22Rv1 (cell line): ENCODE data around the gene R3HCC1L.

Source experiments
- ZFX ChIP-seq: fragments of 450-650 bp; IDR thresholded peaks from 2 replicates; pipeline ENCODE4 v1.6.1; 2017; ENCODE audit warnings: antibody characterized with exemption, borderline replicate concordance
- TF ChIP-seq, protein P1 (sequence below): fragments of 450-650 bp; IDR thresholded peaks from 2 replicates; pipeline ENCODE4 v1.5.1; 2017; ENCODE audit warnings: mild to moderate bottlenecking

DNA sequence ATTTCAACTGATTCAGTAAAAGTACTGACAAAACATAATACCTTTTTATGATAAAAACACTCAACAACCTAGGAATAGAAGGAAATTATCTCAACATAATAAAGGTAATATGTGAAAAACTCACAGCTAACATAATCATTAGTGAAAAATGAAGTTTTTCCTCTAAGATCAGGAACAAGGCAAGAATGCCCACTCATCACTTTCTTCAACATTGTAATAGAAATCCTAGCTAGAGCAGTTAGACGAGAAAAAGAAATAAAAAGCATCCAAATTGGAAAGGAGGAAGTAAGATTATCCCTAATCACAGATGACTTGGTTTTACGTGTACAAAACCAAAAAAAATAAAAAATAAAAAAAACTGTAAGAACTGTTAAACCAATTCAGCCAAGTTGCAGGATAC lies 58.6 kb downstream of the R3HCC1L start:
- TF ChIP-seq, protein P1, sequence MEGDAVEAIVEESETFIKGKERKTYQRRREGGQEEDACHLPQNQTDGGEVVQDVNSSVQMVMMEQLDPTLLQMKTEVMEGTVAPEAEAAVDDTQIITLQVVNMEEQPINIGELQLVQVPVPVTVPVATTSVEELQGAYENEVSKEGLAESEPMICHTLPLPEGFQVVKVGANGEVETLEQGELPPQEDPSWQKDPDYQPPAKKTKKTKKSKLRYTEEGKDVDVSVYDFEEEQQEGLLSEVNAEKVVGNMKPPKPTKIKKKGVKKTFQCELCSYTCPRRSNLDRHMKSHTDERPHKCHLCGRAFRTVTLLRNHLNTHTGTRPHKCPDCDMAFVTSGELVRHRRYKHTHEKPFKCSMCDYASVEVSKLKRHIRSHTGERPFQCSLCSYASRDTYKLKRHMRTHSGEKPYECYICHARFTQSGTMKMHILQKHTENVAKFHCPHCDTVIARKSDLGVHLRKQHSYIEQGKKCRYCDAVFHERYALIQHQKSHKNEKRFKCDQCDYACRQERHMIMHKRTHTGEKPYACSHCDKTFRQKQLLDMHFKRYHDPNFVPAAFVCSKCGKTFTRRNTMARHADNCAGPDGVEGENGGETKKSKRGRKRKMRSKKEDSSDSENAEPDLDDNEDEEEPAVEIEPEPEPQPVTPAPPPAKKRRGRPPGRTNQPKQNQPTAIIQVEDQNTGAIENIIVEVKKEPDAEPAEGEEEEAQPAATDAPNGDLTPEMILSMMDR = no peak
- TF ChIP-seq ZFX = no peak
